Measurements from ENCODE around the gene ERC1.
"Not testable (repeated sequence)": the region's sequence is repeated elsewhere in the genome, so short reads cannot be mapped to it uniquely, and the experiment has no call there.

The ERC1 gene

GRCh38 chr12:1246637-1247036 lies 255.6 kb downstream of the ERC1 start:
- DNase-seq, result no peak

- DNase-seq, result no peak
Observed at GRCh38 chr12:1250641-1251040, 259.6 kb downstream of the ERC1 start.

- no peak for DNase-seq
Observed at GRCh38 chr12:1252758-1253157, 261.7 kb downstream of the ERC1 start.

- not testable (repeated sequence) for DNase-seq
Observed at GRCh38 chr12:1255125-1255524, 264.1 kb downstream of the ERC1 start.

- not testable (repeated sequence) for DNase-seq
Observed at GRCh38 chr12:1255854-1256253, 264.8 kb downstream of the ERC1 start.

GRCh38 chr12:1256285-1256684 lies 265.3 kb downstream of the ERC1 start:
- no peak for DNase-seq

GRCh38 chr12:1256991-1257390 lies 266.0 kb downstream of the ERC1 start:
- DNase-seq, result no peak

GRCh38 chr12:1262011-1262410 lies 271.0 kb downstream of the ERC1 start:
- no peak for DNase-seq

GRCh38 chr12:1267243-1267642 lies 276.2 kb downstream of the ERC1 start:
- no peak for DNase-seq

- peak in 2 of 5 experiments; percentile 7 to 42 for DNase-seq
Observed at GRCh38 chr12:1272142-1272541, 281.1 kb downstream of the ERC1 start.

GRCh38 chr12:1273051-1273450 lies 282.0 kb downstream of the ERC1 start:
- no peak for DNase-seq

- DNase-seq, result peak in 2 of 5 experiments; percentile 42 to 70
Observed at GRCh38 chr12:1277905-1278304, 286.9 kb downstream of the ERC1 start.

- no peak for DNase-seq
Observed at GRCh38 chr12:1279050-1279449, 288.0 kb downstream of the ERC1 start.

- no peak for DNase-seq
Observed at GRCh38 chr12:1280059-1280458, 289.0 kb downstream of the ERC1 start.

GRCh38 chr12:1281683-1282366 lies 290.8 kb downstream of the ERC1 start:
- DNase-seq, result no peak

- no peak for DNase-seq
Observed at GRCh38 chr12:1282670-1283315, 291.8 kb downstream of the ERC1 start.

- DNase-seq, result no peak
Observed at GRCh38 chr12:1283316-1283715, 292.3 kb downstream of the ERC1 start.

- DNase-seq, result no peak
Observed at GRCh38 chr12:1284611-1285010, 293.6 kb downstream of the ERC1 start.

- DNase-seq, result no peak
Observed at GRCh38 chr12:1287446-1287975, 296.5 kb downstream of the ERC1 start.

GRCh38 chr12:1288333-1288732 lies 297.3 kb downstream of the ERC1 start:
- no peak for DNase-seq

- no peak for DNase-seq
Observed at GRCh38 chr12:1289371-1290155, 298.5 kb downstream of the ERC1 start.

GRCh38 chr12:1290716-1291115 lies 299.7 kb downstream of the ERC1 start:
- no peak for DNase-seq

- no peak for DNase-seq
Observed at GRCh38 chr12:1291601-1292332, 300.7 kb downstream of the ERC1 start.
